Ishikawa (cell line): ENCODE results near the gene TPCN1.

ENCODE experiments used
- CREB1 ChIP-seq: IDR thresholded peaks from 2 replicates; pipeline ENCODE4 v1.6.1; 2012; ENCODE audit warnings: low read depth
- EGR1 ChIP-seq: IDR thresholded peaks from 2 replicates; pipeline ENCODE4 v1.6.1; 2012
- EP300 ChIP-seq: IDR thresholded peaks from 2 replicates; pipeline ENCODE4 v1.6.1; 2012; ENCODE audit warnings: borderline replicate concordance
- FOXM1 ChIP-seq: IDR thresholded peaks from 2 replicates; pipeline ENCODE4 v1.6.1; 2012; ENCODE audit warnings: low read depth, borderline replicate concordance
- RAD21 ChIP-seq: IDR thresholded peaks from 2 replicates; pipeline ENCODE4 v1.6.1; 2012; ENCODE audit warnings: low read depth
- REST ChIP-seq: IDR thresholded peaks from 2 replicates; pipeline ENCODE4 v1.6.1; 2012; ENCODE audit warnings: low read depth, mild to moderate bottlenecking
- TAF1 ChIP-seq: IDR thresholded peaks from 2 replicates; pipeline ENCODE4 v1.6.1; 2012; ENCODE audit warnings: low read depth, mild to moderate bottlenecking
- TEAD4 ChIP-seq: IDR thresholded peaks from 2 replicates; pipeline ENCODE4 v1.6.1; 2012
- YY1 ChIP-seq: IDR thresholded peaks from 2 replicates; pipeline ENCODE4 v1.6.1; 2012; ENCODE audit warnings: low read depth
- ZBTB7A ChIP-seq: IDR thresholded peaks from 2 replicates; pipeline ENCODE4 v1.6.1; 2012; ENCODE audit warnings: low read depth

- TF ChIP-seq TEAD4, result no peak
- no peak for TF ChIP-seq YY1
- TF ChIP-seq RAD21, result no peak
- no peak for TF ChIP-seq ZBTB7A
- TF ChIP-seq TAF1, result no peak
- TF ChIP-seq EP300, result no peak
- TF ChIP-seq FOXM1, result no peak
- no peak for TF ChIP-seq REST
- TF ChIP-seq EGR1, result no peak
- TF ChIP-seq CREB1, result no peak
Measured at GRCh38 chr12:113237748-113238147, 16.5 kb downstream of the TPCN1 start.
